RWPE1 (cell line): ENCODE results near the gene PLIN5.
A peak's percentile ranks its signal among the peaks of the same experiment; 100 is the strongest.

Source experiments
- CTCF ChIA-PET: fragments of 350-600 bp; sonication (Branson Sonifier 250); formaldehyde crosslinking; extraction: SDS; loops from one replicate; lab custom pipeline; 2021; lab: Yijun Ruan, JAX
- POLR2A ChIA-PET: fragments of 400-600 bp; formaldehyde crosslinking; extraction: SDS; loops from one replicate; lab custom pipeline; 2020; ENCODE audit warnings: antibody characterized with exemption; ENCODE audit not compliant: low non-redundant PET; lab: Yijun Ruan, JAX
- DNase-seq: peaks from one replicate; pipeline ENCODE4 v3.0.0; 2012; ENCODE audit warnings: low spot score
- H3K27ac ChIP-seq: fragments of 450-650 bp; 2 replicates; pipeline ENCODE4 v1.5.1; 2017
- TF ChIP-seq, protein P1 (sequence below): fragments of 450-650 bp; conservative IDR thresholded peaks from 2 replicates; pipeline ENCODE4 v1.5.1; 2017; ENCODE audit warnings: low read depth, mild to moderate bottlenecking

PLIN5 gene

DNA sequence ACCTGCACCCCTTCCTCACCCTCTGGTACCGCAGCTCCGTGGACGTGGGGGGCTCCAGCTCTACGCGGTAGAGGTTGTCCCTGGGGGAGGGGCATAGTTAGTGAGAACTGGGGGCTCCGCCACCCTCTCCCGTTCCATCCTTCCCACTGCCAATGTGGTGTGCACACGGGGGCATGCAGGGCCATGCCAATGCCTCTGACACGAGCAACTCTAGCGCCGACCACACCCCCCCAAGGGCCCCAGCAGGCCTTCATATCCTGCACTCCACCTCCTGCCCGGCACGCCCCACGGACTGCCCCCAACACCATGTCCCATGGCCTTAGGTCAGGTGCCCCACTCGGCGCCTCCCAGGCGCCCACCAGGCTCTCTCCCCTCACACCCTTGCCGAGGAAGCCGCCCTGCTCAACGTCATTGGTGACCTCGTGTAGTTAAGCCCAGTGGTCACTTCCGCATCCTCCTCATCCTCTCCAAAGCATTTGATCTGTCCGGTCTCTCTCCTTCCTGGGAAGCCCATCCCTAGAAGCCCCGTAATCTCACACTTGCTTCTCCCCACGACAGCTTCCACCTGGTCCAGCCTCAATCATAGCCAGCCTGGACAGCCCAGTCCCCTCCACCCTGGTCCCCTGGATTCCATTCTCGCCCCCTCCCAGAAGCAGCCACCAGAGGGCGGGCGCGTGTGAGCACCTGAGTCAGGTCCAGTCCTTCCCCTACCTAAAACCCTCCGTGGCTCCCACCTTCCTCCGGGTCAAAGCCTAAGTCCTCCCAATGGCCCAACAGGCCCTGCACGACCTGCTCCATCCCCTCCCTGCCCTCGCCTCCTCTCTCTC is 22.3 kb upstream of the PLIN5 start:
- DNase-seq: no peak
- CTCF ChIA-PET: interaction anchor here (0.6 to 1.2 kb wide), 7 partner anchors 18 to 788 kb away, joined by 3 to 8 read pairs (median 3); partner anchors contain the start of gene LRG1
- peak overlapping the region; percentile 37 for H3K27ac ChIP-seq
- TF ChIP-seq, protein P1, sequence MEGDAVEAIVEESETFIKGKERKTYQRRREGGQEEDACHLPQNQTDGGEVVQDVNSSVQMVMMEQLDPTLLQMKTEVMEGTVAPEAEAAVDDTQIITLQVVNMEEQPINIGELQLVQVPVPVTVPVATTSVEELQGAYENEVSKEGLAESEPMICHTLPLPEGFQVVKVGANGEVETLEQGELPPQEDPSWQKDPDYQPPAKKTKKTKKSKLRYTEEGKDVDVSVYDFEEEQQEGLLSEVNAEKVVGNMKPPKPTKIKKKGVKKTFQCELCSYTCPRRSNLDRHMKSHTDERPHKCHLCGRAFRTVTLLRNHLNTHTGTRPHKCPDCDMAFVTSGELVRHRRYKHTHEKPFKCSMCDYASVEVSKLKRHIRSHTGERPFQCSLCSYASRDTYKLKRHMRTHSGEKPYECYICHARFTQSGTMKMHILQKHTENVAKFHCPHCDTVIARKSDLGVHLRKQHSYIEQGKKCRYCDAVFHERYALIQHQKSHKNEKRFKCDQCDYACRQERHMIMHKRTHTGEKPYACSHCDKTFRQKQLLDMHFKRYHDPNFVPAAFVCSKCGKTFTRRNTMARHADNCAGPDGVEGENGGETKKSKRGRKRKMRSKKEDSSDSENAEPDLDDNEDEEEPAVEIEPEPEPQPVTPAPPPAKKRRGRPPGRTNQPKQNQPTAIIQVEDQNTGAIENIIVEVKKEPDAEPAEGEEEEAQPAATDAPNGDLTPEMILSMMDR: no peak
- POLR2A ChIA-PET: no interaction called here

DNA sequence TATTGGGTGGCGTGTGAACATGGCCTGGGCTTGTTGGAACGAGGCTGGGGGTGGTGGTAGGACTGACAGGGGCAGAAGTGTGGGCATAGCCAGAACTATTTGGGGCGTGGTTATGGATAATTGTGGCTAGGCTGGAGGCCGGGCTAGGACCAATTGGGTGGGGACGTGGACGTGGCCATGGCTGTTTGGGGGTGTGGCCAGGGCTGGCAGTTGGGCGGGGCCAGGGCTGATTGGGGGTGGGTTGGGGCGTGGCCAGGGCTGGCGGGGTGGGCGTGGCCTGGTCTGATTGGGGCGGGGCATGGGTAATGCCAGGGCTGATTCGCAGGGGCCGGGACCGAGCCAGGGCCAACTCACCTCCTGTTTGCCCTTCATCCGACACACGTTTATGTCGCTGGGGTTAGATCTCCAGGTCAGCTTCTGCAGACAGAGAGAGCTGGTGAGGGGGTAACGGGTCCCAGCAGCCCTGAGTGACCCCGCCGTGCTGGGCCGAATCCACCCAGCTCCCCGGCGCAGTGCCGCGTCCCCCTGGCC is 21.6 kb upstream of the PLIN5 start:
- DNase-seq: peak; percentile 96
- peak overlapping the region; percentile 37 for H3K27ac ChIP-seq
- TF ChIP-seq, protein P1: no peak
- CTCF ChIA-PET: interaction anchor here (0.7 to 1.2 kb wide), 5 partner anchors 17 to 103 kb away, joined by 3 to 8 read pairs (median 3); partner anchors contain the start of gene LRG1
- POLR2A ChIA-PET: no interaction called here

DNA sequence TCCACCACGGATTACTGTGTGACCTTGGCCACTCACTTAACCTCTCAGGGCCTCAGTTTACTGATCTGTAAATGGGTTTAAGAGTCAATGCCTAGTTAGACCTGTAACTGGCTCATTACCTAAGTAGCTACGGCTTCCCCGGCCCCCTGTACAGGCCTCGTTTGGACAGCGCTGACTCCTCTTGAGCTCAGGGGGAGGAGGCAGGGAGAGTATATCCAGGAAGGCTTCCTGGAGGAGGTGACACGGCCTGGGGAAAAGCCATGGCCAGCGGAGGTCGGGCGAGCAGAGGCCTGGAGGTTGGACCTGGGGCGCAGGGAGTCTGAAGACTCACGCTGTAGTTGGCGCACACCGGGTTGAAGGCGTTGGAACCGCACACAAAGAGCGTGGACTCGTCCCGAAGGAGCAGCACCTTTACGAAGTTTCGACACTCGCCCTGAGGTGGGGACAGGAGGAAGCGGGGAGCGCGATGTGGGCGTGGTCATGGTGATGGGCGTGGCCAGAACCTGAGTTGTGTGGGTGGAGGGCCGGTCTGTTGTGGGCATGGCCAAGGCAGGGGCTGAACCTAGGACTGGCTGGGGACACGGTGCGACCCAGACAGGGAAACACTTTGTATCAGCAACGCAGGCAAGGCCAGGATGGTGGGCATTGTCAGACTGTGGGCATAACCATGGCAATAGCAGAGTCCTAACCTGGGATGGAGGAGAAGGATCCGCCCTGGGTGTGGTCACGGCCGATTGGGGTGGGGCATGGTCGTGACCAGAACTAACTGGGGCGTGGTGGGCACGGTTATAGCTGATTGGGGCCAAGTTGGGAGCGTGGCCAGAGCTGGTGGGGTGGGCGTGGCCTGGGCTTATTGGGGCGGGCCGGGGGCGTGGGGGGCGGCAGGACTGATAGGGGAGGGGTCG is 20.9 kb upstream of the PLIN5 start:
- H3K27ac ChIP-seq: peak overlapping the region; percentile 37
- DNase-seq: peak; percentile 84

DNA sequence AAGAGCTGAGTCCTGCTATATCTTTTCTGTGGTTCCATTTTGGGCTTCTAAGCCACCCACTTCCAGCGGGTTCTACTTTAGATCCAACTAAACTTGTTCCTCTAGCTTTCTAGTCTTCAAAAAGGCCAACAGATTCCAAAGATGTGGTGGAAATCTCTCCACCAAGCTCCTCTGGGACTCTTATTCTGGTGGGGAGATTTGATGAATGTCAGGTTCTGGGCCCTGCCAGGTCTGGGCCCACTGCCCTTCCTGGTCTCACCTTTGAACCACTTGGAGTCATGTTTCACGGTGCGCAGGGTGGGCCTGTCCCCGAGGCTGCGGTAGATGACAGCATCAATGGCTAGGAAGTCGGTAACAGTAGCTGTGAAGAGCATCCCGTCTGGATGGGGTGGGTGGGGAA is 19.7 kb upstream of the PLIN5 start:
- no peak for DNase-seq
- TF ChIP-seq, protein P1: no peak
- POLR2A ChIA-PET: no interaction called here
- H3K27ac ChIP-seq: peak overlapping the region; percentile 28
- CTCF ChIA-PET: interaction anchor here (0.6 to 1.4 kb wide), 5 partner anchors 10 to 1264 kb away, joined by 3 to 6 read pairs (median 3); no protein-coding TSS in a partner anchor

More for the DNA sequence above, 20.9 kb upstream of the PLIN5 start:
- ChIA-PET POLR2A (no interaction called here), CTCF (interaction anchor here (0.8 to 1.4 kb wide), 3 partner anchors 11 to 17 kb away, joined by 3 to 6 read pairs (median 4); partner anchors contain the start of gene LRG1)
- TF ChIP-seq, protein P1: no peak

DNA sequence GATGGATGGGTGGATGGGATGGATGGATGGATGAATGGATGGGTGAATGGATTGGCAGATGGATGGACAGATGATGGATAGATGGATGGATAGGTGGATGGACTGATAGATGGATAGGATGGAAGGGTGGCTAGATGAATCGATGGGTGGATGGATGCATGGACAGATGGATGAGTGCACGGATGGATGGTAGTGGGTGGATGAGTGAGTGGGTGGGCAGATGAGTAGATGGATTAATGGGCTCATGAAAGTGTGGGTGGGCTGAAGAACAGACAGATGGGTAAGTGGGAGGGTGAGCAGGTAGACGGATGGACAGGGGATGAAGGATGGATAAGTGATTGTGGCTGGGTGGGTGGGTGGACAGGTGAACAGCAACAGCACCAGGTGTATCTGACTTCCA is 18.8 kb upstream of the PLIN5 start:
- no peak overlapping the region for H3K27ac ChIP-seq
- no peak for DNase-seq
- TF ChIP-seq, protein P1: no peak
- CTCF ChIA-PET: no interaction called here
- POLR2A ChIA-PET: no interaction called here
